Stomach (tissue), 9 donors: ENCODE results near the gene C10orf90. TPM values are rescaled to one million over a fixed set of nuclear protein-coding genes. Genes with fewer than 3 reads are reported as not detected.

Experiments
- DNase-seq, 2 donors: peaks; one replicate each; pipeline versions ENCODE4 v3.0.0 to v3.0.0-alpha.2; 2013 to 2019
- H3K27ac ChIP-seq, 5 donors: fragments of 200-600 bp in 4 of 5; sonication (generic) in 4 of 5; one replicate each; pipeline ENCODE4 v1.5.1; 2013 to 2019; ENCODE audit warnings: mild to moderate bottlenecking in 1 of 5, moderate library complexity in 1 of 5
- H3K27me3 ChIP-seq, 3 donors: fragments of 200-600 bp; sonication (generic); one replicate each; pipeline ENCODE4 v1.5.1; 2017 to 2019; ENCODE audit warnings: mixed run types in 1 of 3
- H3K36me3 ChIP-seq, 4 donors: fragments of 200-600 bp; sonication (generic); 1 replicate in 3 of 4; 2 replicates in 1 of 4; pipeline ENCODE4 v1.5.1; 2016 to 2019
- H3K4me1 ChIP-seq, 4 donors: fragments of 200-600 bp; sonication (generic); one replicate each; pipeline ENCODE4 v1.5.1; 2016 to 2019
- H3K4me3 ChIP-seq, 4 donors: fragments of 200-600 bp; sonication (generic) in 3 of 4; one replicate each; pipeline ENCODE4 v1.5.1; 2016 to 2019; ENCODE audit warnings: mild to moderate bottlenecking in 1 of 4
- H3K9me3 ChIP-seq, 4 donors: fragments of 200-600 bp; sonication (generic); one replicate each; pipeline ENCODE4 v1.5.1; 2016 to 2019
- EP300 ChIP-seq: sonication (generic); formaldehyde crosslinking; IDR thresholded peaks from one replicate; pipeline ENCODE4 v1.6.1; 2017; ENCODE audit warnings: antibody characterized with exemption
- POLR2A ChIP-seq, 4 donors: fragments of 450-650 bp; IDR thresholded peaks; one replicate each; pipeline ENCODE4 v1.6.1; 2016; ENCODE audit warnings: antibody characterized with exemption in 4 of 4, control low read depth in 2 of 4, mild to moderate bottlenecking in 1 of 4, moderate library complexity in 1 of 4
- POLR2AphosphoS5 ChIP-seq, 3 donors: sonication (generic); formaldehyde crosslinking; IDR thresholded peaks; one replicate each; pipeline ENCODE4 v1.6.1; 2016; ENCODE audit warnings: antibody characterized with exemption in 3 of 3
- WGBS, 5 donors: extraction: QIAGEN DNeasy Blood & Tissue Kit in 3 of 5; methylation state at CpG; one replicate each; pipeline versions ENCODE4 v1.1.5 to v1.1.7; 2013 to 2018; 5-methylcytosine and 5-hydroxymethylcytosine counted together
- intact Hi-C: fragments of 100-400 bp; cut with DNase I; formaldehyde crosslinking; loops from one replicate; pipeline ENCODE4 v1.15.1; 2023; ENCODE audit warnings: low total_unique reads
- polyA plus RNA-seq, 3 donors: library from polyadenylated mRNA; stranded (reverse); fragments of 200-250 nt; gene quantifications; one replicate each; pipeline ENCODE4 v1.2.3, GENCODE V29; 2013
- total RNA-seq, 5 donors: library from RNA; depleted of rRNA; stranded (reverse); fragments of >200 nt; gene quantifications; one replicate each; pipeline versions ENCODE4 v1.1.0 to v1.2.3, GENCODE V29; 2014 to 2016
- TF ChIP-seq, protein P1 (sequence below), 7 experiments: fragments of 450-650 bp in 4 of 7; fragments of 200-600 bp in 3 of 7; sonication (generic) in 3 of 7; IDR thresholded peaks; one replicate each; pipeline ENCODE4 v1.5.1; 2016 to 2019; ENCODE audit warnings: antibody characterized with exemption in 7 of 7, control low read depth in 2 of 7, mild to moderate bottlenecking in 1 of 7
- donor health status: healthy with polysubstance abuse.
- donor health status: Bipolar disorder and iron deficiency.
- donor health status: healthy.

The C10orf90 gene
- total and polyA plus RNA-seq, 8 donors, result not detected

- 69 to 83% (median 80%) methylated on average over 5 of the region's 5 CpGs for WGBS, 5 donors
These were observed 245.5 kb downstream of the C10orf90 start for GRCh38 chr10:126425032-126425431.

DNA sequence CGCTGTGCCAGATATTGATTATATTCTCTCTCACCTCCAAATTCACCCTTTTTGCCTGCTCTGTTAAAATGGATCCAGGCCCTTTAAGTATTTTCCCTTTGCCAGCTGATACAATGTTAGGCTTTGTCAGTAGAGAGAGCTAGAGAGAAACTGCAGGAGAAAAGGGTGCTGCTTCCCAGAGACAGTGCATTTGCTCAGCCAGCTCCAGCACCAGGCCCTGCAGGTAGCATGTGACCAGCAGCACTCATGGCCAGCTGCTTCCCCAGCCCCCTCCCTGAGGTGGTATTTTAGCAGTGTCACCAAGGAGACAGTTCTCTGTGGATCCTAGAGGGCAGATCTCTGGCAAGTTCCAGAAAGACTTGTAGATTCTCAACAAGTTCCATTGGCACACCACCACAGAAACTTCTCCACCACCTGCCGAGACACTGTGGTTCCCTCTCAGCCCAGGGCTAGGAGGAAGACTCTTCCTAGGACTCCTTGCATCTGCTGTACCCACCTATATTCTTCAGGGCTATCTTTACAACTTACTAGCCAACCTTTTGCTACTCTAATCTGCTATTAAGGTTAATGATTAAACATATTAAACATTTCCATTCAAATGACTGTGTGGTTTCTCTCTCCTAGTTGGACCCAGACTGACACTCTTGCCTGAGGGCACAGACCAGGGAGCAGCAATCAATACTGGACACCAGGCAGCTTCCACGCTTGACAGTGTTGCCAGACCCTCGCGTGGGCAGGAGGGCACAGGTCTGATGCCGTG is 246.6 kb downstream of the C10orf90 start:
- intact Hi-C loops, result no loop called here
- no peak for DNase-seq
- Histone ChIP-seq H3K4me3 (no peak overlapping the region), H3K9me3 (peaks cover 0 to 34% (median 28%) of the 10 kb centered on the region in 4 donors), H3K27me3 (no peaks in the 10 kb centered on the region), H3K4me1 (no peaks in the 10 kb centered on the region), H3K27ac (no peak overlapping the region), H3K36me3 (no peaks in the 10 kb centered on the region)
- TF ChIP-seq EP300 (no peak), POLR2AphosphoS5 (IDR thresholded peaks at IDR 0.05) (no peak), POLR2A (IDR thresholded peaks at IDR 0.05) (no peak)
- TF ChIP-seq, protein P1, sequence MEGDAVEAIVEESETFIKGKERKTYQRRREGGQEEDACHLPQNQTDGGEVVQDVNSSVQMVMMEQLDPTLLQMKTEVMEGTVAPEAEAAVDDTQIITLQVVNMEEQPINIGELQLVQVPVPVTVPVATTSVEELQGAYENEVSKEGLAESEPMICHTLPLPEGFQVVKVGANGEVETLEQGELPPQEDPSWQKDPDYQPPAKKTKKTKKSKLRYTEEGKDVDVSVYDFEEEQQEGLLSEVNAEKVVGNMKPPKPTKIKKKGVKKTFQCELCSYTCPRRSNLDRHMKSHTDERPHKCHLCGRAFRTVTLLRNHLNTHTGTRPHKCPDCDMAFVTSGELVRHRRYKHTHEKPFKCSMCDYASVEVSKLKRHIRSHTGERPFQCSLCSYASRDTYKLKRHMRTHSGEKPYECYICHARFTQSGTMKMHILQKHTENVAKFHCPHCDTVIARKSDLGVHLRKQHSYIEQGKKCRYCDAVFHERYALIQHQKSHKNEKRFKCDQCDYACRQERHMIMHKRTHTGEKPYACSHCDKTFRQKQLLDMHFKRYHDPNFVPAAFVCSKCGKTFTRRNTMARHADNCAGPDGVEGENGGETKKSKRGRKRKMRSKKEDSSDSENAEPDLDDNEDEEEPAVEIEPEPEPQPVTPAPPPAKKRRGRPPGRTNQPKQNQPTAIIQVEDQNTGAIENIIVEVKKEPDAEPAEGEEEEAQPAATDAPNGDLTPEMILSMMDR (IDR thresholded peaks at IDR 0.05), result no peak
- 65 to 84% (median 73%) methylated on average over 6 of the region's 6 CpGs for WGBS, 5 donors

More at GRCh38 chr10:126425032-126425431, 245.5 kb downstream of the C10orf90 start:
- Histone ChIP-seq H3K36me3 (no peaks in the 10 kb centered on the region), H3K27ac (no peak overlapping the region), H3K9me3 (peaks cover 0 to 25% (median 20%) of the 10 kb centered on the region in 4 donors), H3K4me3 (no peak overlapping the region), H3K4me1 (no peaks in the 10 kb centered on the region), H3K27me3 (no peaks in the 10 kb centered on the region)
- DNase-seq, result no peak
- intact Hi-C loops, result no loop called here
- TF ChIP-seq POLR2AphosphoS5 (IDR thresholded peaks at IDR 0.05) (no peak), EP300 (no peak), POLR2A (IDR thresholded peaks at IDR 0.05) (no peak)
- TF ChIP-seq, protein P1 (IDR thresholded peaks at IDR 0.05), result no peak

GRCh38 chr10:126422567-126422966 is 247.9 kb downstream of the C10orf90 start:
- no peak overlapping the region for H3K27ac ChIP-seq
- WGBS, 5 donors, result 61 to 72% (median 65%) methylated on average over 1 of the region's 1 CpG
- H3K9me3 ChIP-seq, result peaks cover 0 to 42% (median 37%) of the 10 kb centered on the region in 4 donors
- no peaks in the 10 kb centered on the region for H3K27me3 ChIP-seq
- H3K36me3 ChIP-seq, result no peaks in the 10 kb centered on the region
- no peaks in the 10 kb centered on the region for H3K4me1 ChIP-seq
- TF ChIP-seq POLR2AphosphoS5 (IDR thresholded peaks at IDR 0.05) (no peak), POLR2A (IDR thresholded peaks at IDR 0.05) (no peak), EP300 (no peak)
- TF ChIP-seq, protein P1 (IDR thresholded peaks at IDR 0.05), result no peak
- H3K4me3 ChIP-seq, result no peak overlapping the region
- no peak for DNase-seq
- intact Hi-C loops, result no loop called here

GRCh38 chr10:126421756-126422256 is 248.7 kb downstream of the C10orf90 start:
- 76 to 79% (median 78%) methylated on average over 10 of the region's 10 CpGs for WGBS, 5 donors
- Histone ChIP-seq H3K27me3 (no peaks in the 10 kb centered on the region), H3K4me3 (no peak overlapping the region), H3K4me1 (no peaks in the 10 kb centered on the region), H3K36me3 (no peaks in the 10 kb centered on the region), H3K9me3 (peaks cover 0 to 43% (median 37%) of the 10 kb centered on the region in 4 donors), H3K27ac (no peak overlapping the region)
- TF ChIP-seq POLR2AphosphoS5 (IDR thresholded peaks at IDR 0.05), result no peak
- TF ChIP-seq EP300, result no peak
- TF ChIP-seq POLR2A (IDR thresholded peaks at IDR 0.05), result no peak
- TF ChIP-seq, protein P1 (IDR thresholded peaks at IDR 0.05), result no peak
- peak in 1 of 2 donors; percentile 13 for DNase-seq
- intact Hi-C loops, result no loop called here
